Myocyte (in vitro differentiated cells): ENCODE measurements around the gene SBDS. TPM values are rescaled to one million over a fixed set of nuclear protein-coding genes. Genes with fewer than 3 reads are reported as not detected.
"Not testable (repeated sequence)": the region's sequence is repeated elsewhere in the genome, so short reads cannot be mapped to it uniquely, and the experiment has no call there.

Experiments
- DNase-seq: peaks from one replicate; pipeline ENCODE4 v3.0.0-alpha.2; 2012; ENCODE audit warnings: low read depth
- total RNA-seq: library from RNA; depleted of rRNA; stranded (reverse); fragments of >200 nt; gene quantifications from 2 replicates; pipeline ENCODE4 v1.2.3, GENCODE V29; 2014

SBDS gene
- total RNA-seq, 1 donor from 2014 or later = 500 TPM

DNA sequence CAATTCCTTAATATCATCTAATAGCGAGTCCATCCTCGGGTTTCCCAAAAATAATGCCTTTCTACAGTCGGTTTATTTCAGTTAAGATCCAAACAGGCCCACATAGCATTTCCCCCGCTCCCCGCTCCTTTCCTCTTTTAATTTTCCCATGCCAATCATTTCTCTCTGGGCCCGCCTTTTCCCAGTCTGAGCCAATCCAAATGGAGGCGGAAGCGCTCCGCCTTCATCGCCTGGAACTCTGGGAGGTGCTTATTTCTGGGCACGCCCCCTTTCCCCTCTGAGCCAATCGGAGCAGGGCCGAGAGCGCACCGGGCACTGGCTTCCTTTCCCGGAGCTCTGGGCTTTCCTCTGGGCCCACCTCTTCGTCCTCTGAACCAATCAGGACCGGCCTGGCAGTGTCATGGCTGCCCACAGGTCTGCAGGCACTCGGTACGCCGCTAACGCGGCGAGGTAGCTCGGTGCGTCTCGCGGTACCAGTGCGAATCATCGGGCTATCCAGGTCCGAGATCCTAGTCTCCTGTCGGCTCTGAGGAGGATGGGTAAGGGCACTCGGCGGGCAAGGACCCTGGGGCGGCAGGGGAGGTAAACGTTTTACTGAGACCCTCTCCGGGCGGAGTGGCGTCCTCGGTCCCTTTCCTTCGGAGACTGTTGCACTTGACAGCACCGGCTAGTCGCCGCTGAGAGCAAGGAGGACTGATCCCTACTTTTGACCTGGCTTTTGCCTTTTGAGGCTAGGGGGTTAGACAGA, 1.2 kb upstream of the SBDS start, which contains the start of gene TYW1:
Gene TYW1 (plus strand): TSS at position 390 of the 748 bp plus-strand sequence. CDS start 146 bp downstream, at position 536.
- DNase-seq = peak; percentile 100

DNA sequence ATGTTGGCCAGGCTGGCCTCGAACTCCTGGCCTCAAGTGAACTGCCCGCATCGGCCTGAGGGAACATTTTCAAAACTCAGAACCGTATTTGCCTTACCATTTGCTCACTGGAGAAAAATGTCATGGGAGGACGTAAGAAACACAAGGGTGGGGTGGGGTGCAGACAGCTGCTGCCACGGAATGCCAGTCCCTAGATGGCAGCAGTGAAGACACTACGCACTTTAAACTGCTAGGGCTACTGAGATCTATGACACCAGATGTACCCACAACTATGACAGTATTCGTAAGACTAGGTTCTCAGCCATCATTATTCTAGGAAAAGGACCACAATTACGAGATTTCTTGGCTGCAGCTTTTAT, 716 bp downstream of the SBDS start:
- peak; percentile 97 for DNase-seq

DNA sequence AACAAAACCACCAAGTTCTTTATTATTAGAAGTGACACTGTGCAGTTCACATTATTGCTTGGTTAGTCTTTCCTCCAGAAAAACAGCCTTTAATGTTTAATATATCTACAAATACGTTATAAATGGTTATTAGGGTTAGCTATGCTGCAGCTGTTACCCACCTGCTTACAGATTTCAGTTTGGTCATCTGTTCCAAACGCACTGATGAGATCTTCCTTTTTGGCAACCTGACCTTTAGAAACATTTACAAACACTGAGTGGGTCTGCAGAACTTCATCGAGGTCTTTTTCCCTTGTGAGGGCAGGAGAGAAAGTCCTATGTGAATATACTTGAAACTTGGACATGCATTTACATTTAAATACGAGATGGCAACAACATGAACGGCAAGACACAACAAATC, 1.3 kb downstream of the SBDS start:
- DNase-seq = peak; percentile 81

DNA sequence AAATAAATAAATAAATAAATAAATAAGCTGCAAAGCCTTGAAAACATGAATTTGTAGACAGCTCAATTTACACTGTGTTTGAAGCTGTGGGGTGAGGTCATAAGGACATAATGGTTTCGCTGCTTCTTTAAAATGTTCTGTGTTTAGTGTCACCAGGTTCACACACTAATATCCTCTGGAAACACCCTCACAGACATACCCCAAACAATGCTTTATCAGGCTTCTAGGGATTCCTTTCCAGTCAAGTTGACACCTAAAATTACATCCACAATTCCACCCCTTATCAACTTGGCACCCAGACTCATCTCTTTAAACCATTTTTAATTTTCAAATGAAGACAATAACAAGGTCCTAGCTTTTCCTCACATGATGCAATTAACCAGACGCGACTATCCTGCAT, 5.8 kb downstream of the SBDS start:
- not testable (repeated sequence) for DNase-seq

DNA sequence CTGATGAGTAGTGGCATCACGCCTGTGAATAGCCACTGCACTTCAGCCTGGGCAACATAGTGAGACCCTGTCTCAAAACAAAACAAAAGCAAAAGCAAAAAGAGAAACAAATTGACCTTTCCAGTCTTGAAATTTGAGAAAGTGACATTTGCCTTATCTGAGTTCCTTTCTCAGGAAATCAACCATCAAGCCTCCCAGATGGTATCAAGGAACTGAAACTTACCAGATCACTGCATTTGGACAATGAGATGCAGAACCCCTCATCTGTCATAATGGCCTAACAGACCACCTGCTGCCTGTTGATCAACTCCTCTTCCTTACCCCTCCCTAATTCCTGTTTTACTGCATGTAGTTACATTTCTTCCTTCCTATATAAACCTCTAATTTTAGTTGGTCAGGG, 15.1 kb downstream of the SBDS start:
- DNase-seq = not testable (repeated sequence)

DNA sequence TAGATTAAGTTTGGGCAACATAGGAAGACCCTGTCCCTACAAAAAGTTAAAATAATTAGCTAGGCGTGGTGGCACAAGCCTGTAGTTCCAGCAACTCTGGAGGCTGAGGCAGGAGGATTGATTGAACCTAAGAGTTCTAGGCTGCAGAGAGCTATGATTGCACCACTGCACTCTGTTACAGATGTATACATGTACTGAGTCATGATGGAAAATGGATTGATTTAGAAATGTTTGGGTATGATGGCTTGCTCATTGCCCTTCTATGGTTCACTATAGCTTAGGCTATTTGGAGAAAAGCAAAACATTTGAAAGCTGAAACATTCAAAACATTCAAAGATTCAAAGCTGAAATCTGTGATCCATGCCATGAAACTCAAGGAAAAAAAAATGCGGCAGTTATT, 16.4 kb downstream of the SBDS start:
- not testable (repeated sequence) for DNase-seq

DNA sequence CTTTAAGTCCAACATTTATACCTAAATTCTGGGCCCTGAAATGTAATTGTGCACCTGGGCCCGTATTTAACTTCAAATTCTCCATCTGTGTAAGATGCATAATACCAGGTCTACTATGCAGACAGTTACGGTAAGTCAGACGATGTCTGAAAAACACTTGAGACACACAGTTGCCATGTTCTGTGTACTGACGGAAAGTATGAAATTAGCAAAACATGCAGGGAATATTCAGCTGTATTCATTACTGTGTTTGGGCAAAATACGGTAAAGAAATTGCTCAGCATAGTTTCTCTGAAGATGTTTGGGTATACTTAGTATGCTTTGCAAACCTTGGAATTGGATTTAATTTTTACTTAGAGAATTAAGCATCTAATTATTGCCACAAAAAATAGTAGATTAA, 17.1 kb downstream of the SBDS start:
- not testable (repeated sequence) for DNase-seq

DNA sequence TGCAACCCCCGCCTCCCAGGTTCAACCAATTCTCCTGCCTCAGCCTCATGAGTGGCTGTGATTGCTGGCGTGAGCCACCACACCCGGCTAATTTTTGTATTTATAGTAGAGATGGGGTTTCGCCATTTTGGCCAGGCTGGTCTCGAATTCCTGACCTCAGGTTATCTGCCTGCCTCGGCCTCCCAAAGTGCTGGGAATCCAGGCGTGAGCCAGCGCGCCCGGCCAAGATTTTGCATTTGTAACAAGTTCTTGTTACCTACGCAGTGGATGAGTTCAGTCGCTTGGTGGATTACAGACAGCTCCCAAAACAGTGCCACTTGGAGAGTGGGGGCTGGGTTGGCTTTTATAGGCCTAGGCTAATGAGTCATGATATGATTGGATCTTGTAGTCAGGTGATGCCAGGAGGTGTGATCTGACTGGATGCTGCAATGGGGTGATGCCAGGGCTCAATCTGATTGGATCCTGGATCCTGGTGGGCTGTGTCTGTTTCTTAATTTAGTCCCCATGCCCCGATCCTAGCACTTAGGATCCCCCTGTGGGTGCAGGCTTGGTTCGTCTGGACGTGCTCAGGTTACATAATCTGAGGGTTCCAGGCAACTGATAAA, 20.3 kb downstream of the SBDS start:
- DNase-seq = no peak

DNA sequence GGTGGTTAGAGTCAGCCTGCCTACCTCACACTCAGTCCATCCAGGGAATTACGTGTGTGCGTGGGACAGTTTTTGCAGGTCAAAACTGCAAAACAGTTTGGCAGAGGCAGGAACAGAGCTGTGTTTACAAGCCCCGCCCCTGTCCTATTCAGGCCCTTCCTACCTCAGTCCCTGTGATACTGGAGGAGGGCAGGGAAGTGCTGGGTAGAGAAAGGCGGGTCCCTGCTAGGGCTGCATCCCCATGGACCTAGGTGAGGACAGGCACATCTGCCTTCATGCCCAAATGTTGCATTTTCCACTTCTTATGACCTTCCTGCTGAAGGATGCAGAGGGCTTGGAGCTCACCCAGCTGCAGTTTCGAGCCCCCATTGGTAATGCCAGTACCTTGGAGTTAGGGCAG, 25.1 kb downstream of the SBDS start:
- DNase-seq = no peak

DNA sequence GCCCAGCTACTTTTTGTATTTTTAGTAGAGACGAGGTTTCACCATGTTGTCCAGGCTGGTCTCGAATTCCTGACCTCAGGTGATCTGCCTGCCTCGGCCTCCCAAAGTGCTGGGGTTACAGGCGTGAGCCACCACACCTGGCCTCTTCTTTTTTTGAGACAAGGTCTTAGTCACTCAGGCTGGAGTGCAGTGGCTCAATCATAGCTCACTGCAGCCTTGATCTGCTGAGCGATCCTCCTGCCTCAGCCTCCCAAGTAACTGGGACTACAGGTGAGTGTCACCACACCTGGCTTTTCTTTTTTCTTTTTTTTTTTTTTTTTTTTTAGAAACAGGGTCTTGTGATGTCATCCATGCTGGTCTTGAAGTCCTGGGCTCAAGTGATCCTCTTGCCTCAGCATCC, 26.4 kb downstream of the SBDS start:
- DNase-seq = not testable (repeated sequence)

DNA sequence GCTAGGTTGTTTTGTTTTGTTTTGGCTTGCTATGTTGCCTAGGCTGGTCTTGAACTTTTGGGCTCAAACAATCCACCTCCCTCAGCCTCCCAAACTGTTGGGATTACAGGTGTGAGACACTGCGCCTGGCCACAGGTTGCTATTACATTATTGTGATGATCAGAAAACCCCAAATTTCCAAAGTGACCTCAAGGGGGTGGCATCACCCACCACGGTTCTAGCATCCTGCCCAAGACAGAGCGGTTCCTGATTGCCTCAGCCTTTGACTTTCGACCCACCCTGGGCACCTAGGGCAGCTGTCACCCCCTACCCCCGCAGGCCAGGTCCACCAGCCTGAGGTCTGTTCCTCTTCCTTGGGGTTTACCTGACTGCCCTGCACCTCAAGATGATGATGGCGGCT, 28.4 kb downstream of the SBDS start:
- DNase-seq = no peak

DNA sequence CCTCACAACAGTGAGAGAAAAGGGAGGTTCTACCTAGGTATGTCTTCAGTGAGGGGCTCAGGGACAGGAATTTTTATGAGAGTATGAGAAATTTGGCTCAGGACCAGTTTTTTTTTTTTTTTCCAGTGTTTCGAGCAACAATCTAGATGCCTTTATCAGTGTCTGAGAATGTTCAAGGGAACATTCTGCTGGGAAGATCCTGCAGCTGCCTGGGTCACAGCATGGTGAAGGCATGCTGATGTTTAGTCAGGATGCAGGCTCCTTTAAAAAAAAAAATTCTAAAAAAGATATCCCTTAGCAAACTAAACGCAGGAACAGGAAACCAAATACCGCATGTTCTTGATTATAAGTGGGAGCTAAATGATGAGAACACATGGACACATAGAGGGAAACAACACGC, 31.0 kb downstream of the SBDS start:
- DNase-seq = peak; percentile 30

DNA sequence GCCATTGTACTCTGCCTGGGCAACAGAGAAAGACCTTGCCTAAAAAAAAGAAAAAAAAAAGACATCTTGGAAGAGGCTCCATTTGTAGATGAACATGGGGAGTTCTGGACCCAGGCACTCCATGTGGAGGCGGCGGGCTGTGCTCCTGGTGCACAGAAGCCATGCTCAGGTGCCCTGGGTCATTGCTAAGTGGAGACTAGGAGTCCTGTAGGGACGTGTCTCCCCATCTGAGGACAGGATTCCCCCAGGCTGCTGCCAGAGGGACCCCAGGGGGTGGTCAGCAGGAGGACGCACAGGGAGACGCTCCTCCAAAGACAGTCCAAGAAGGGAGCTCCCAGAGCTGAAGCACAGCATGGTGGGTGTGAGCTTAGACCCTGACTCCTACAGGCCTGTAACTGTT, 34.3 kb downstream of the SBDS start:
- no peak for DNase-seq

DNA sequence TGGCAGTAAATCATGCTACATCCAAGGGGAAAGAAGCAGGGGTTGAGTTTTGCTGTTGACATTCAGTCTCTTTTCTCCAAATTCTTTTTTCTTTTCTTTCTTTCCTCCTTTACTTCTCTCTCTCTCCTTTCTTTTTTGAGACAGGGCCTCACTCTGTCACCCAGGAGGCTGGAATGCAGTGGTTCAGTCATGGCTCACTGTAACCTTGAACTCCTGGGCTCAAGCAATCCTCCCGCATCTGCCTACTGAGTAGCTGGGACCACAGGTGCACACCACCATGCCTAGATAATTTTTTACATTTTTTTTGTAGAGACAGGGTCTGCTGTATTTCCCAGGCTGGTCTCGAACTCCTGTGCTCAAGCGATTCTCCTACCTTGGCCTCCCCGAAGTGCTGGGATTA, 35.2 kb downstream of the SBDS start:
- DNase-seq = no peak

DNA sequence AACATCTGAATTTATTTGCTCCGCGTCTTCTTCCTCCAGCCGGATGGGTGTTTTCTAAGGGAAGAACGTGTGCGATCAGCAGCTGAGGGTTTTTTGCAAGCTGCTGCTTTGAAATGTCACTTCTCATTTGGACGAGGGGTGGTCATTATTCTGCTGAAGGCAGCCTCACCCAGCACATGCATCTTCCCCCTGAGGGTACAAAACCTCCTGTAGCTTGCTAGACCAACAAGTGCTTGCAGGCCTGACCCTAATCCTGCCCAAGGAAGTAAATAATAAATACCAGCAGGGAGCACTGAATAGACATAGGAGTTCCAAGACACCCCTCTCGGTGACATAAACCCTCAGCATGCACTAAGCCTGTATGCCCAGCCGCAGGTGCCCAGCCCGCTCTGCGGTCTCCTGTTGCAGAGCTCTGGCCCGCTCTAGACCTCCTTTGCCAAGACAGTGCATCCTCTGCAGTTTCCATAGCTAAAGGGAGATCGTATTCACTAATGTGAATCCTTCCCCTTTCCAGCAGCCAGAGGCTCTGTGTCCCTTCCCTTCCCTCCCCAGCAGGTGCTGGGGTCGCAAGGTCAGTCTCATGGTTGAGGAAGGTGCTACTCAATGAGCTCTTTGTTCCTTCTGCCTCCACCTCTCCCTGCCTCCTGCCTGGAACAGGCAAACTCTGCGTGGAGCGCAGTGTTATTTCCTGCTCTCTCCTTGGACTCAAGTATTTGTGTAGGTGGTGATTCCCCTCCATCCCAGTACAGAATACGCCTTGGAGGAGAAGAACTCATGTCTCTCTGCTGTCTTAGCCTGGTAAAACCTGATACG, 36.6 kb downstream of the SBDS start:
- no peak for DNase-seq

DNA sequence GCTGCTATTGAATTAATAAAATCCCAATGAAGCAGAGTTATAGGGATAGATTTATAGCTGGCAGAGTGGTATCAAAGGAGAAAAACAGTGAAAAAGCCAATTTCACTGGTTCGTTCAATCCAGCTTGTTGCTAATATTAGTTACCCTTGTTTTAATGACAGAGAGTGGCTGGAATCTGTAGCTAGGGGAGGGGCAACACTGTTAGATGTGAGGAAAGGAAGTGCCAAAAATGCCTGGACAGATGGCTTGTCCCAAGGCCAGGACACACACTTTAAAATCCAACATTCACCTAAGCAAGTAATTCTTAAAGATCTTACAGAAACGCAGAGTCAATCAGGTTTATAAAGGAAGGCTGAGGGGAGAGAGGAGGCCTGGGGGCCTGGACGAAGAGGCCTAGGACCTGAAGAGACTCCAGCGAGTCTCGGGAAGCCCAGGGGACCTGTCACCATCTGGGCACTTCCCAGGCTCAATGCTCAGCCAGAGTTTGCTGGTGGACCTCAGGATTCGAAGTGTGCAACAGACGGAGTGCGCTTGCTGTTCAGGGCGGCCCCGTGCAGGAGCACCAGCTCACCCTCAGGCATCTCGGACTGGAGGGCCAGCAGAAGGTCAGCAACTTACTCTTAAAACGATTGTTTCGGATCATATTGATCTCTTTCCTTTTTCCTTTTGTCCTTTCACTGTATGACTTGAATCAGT, 37.6 kb downstream of the SBDS start:
- DNase-seq = peak; percentile 64

DNA sequence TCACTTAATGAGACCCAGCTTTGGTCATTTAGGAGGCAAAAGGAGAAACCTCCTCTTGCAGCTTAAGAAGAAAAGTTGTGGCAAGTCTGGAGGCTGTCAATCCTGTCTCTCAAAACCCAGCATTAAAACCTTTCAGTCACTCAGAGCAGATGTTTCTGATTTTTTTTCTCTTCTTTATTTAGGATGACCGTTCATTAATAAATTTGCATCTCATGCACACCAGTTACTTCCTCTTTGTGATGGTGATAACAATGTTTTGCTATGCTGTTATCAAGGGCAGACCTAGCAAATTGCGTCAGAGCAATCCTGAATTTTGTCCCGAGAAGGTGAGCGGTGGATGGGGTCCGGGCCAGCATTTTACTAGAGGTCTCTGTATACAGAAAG, 42.4 kb downstream of the SBDS start:
- DNase-seq = no peak

DNA sequence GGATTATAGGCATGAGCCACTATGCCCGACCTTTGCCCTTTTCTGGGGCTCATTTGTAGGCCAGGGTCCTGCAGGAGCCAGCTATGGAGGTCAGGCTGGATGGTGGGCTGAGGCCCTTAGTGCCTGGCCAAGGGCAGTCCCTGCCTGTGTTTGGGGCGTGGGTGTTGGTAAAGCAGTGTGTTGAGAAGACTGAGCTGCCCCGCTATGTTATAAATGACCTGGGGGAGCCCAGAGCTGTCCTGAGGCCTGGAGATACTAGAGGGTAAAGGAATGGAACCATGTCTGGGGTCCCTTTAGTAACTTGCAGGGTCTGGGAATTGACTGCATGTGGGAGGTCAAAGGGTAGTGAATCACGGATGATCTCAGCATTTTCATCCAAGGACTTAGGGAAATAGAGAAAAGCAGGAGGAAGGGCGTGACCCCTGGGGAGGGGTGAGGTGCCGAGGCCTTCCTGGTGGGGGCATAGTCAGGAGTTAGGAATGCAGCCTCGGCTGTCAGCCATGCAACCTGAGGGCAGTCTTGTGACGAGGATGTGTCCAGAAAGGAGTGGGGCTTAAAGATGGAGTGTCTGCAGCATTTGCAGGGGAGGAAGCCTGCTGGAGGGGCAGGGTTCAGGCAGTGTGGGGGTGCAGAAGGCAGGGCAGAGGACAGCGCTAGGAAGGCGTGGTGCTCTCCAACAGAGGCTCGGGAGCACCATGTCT, 42.9 kb downstream of the SBDS start:
- peak; percentile 61 for DNase-seq

DNA sequence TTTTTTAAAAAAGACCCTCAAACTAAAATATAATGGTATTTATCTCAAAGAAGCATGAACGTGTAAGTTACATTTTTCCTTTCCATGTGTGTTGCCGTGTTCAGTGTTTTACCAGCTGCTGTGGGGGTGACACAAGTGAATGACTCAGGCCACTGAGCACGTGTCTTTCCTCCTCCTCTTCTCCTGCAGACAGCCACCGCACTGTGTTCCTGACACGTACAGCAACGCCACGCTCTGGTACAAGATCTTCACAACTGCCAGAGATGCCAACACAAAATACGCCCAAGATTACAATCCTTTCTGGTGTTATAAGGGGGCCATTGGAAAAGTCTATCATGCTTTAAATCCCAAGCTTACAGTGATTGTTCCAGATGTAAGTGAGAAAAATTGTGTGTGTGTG, 44.6 kb downstream of the SBDS start:
- peak; percentile 95 for DNase-seq

DNA sequence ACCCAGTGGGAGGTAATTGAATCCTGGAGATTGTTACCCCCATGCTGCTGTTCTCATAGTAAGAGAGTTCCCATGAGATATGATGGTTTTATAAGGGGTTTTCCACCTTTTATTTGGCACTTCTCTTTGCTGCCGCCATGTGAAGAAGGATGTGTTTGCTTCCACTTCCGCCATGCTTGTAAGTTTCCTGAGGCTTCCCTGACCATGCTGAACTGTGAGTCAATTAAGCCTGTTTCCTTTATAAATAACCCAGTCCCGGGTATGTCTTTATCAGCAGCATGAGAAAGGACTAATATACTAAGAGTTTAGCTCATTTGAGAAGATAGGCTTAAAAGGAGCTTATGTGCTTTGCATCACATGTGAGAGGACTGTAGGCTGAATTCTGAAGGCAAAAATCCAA, 45.1 kb downstream of the SBDS start:
- DNase-seq = peak; percentile 46

DNA sequence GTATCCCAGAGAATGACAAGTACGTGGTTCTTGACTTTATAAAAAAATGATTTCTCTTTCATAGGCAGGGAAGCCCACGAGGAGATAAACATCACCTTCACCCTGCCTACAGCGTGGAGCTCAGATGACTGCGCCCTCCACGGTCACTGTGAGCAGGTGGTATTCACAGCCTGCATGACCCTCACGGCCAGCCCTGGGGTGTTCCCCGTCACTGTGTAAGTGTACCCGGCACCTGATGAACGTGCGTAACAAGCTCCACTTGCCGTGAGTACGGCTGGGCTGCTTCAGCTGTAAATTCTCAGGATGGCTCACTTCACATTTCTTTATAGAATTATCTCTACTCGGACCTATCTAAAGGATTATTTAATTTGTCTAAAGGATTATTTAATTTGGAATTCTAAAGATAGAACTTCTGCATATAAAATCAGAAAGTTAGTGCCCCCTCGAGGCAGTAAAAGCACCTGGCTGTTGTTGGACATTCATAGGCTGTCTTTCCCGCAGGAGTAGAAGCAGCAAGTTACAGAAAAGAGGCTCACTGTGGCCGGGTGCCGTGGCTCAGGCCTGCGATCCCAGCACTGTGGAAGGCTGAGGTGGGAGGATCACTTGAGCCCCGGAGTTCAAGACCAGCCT, 46.8 kb downstream of the SBDS start:
- DNase-seq = no peak
